GM19035 (cell line): ENCODE results near the gene EPS8.
"Not testable (repeated sequence)": the region's sequence is repeated elsewhere in the genome, so short reads cannot be mapped to it uniquely, and the experiment has no call there.

Experiments used
- ATAC-seq: cut with Tn5 transposase; IDR thresholded peaks from one replicate; pipeline ENCODE4 v1.9.1; 2021; ENCODE audit not compliant: unreplicated experiment

EPS8 gene

GRCh38 chr12:15662303-15662980 is 126.7 kb downstream of the EPS8 start:
- ATAC-seq, result no peak

- no peak for ATAC-seq
Observed at GRCh38 chr12:15651371-15651770, 137.8 kb downstream of the EPS8 start.

DNA sequence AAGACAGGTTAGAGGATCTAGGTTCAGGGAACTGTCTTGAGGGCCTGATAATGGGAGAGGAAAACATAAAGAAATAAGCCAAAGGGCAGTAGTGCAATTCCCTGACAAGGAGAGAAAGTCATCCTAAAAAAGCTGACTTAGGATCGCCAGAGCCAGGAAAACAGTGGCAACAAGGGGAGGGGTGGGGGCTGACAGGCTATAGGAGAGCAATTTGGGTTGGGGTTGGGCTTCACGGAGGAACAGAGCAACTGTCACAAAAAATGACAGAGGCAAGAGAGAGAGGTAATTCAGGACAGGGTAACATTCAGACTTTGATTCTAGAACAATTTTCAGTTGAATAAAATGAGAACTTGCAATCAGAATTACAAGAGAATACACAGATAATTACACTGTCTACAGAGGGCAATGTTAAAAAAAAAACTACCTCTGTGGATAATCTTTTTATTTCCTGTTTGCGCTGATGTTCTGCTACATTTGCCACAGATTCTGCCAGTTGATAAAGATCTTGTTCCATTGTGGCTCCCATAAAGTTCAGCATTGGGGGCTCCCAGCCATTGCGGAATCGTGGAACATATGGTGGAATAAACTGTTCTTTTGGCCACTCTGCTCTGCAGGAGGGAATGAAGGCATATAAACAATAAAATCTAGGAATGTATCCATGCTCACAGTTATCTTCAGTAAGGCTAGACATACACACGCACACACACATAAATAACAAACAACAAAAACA is 138.6 kb downstream of the EPS8 start:
- ATAC-seq, result no peak

GRCh38 chr12:15649347-15649746 is 139.8 kb downstream of the EPS8 start:
- ATAC-seq, result no peak

DNA sequence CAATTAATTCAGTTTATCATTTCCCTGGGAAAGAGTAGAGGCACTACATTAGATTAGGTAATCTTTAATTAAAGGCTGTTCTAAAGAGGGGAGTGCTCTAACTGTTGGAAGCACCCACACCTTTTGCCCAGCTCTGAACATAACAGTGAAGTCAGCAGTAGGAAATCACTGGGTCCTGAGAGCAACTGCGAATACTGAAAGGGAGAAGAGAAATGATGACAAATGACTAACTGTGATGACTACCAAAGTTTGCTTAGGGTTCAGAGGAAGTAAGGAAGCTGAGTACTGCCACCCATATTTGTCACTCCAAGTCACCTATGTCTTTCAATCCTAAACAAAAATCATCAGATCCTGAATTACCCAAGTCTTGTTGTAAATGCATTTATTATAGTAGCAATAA is 140.6 kb downstream of the EPS8 start:
- no peak for ATAC-seq

DNA sequence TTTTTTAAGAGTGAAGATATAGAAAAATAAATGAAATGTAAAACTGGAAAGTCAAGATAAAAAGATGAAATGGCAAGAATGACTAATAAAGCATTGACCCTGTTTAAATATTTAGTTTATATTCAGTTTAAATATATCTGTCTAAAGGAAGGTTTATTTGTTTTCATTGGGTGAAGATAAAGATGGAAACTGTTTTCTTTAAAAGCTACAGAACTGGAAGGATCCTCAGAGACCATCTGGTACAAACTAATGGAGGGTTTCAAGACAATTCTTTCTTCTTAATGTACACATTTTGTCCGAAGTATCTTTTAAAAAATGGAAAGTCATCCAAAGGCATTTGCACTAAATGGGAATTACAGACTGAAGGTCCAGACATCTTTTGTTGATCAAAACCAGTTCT is 142.6 kb downstream of the EPS8 start:
- ATAC-seq, result no peak

GRCh38 chr12:15644700-15645099 is 144.5 kb downstream of the EPS8 start:
- no peak for ATAC-seq

DNA sequence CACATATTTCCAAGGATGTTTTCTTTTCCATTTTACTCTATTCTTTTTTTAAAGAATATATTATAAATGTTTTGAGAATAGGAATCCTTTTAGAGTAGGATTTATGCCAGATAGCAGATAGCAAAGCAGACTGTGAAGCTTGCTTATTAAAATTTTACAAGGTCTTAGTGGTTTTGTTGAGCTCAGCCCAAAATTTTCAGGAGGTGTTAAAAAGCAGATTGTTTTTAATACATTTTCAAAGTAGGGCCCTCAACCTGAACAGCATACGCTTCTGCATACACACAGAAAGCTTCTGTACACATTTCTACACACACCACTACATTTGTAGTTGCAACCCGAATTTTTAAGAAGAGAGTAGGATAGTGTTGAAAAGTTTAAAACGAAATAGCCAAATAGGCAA is 151.0 kb downstream of the EPS8 start:
- ATAC-seq, result no peak

GRCh38 chr12:15636060-15636890 is 152.9 kb downstream of the EPS8 start:
- no peak for ATAC-seq

- ATAC-seq, result no peak
Observed at GRCh38 chr12:15634010-15634683, 155.0 kb downstream of the EPS8 start.

DNA sequence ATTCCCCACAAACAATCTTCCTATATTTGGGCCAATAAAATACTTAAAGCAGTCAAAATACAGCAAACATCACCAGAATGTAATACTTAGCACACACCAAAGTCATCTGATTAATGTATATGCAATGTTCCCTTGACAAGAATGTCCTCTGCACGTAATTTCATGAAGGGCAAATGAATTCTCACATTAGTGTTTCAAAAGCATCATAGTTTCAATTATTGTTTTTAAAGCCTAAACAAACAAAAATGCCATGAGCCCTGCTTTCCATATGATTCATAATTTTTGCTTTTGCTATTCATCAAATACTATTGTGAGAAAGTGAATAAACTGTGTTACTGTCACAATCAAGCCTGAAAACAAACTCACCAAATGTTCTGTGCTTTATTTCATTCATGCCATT is 156.0 kb downstream of the EPS8 start:
- ATAC-seq, result no peak

GRCh38 chr12:15632708-15633107 is 156.5 kb downstream of the EPS8 start:
- ATAC-seq, result no peak

- no peak for ATAC-seq
Observed at GRCh38 chr12:15631007-15631715, 158.0 kb downstream of the EPS8 start.

GRCh38 chr12:15629761-15630160 is 159.4 kb downstream of the EPS8 start:
- no peak for ATAC-seq

DNA sequence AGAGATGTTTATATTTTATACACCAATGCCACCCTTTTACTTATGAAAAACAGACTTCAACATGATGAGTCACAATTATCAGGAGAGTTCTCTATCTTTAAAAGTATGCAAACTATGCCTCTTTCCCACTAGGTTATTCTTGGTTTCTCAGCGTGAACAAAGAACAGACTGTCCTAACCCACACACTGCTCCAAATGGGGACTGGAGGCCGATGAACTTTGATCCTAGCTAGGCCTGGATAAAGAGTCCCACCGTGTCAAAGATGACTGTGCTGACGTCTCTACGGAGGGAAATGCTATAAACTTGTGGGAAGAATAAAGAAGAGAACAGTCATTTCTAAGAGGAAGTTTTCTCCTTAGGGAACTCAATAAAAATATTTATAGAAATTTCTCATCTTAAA is 160.1 kb downstream of the EPS8 start:
- no peak for ATAC-seq

DNA sequence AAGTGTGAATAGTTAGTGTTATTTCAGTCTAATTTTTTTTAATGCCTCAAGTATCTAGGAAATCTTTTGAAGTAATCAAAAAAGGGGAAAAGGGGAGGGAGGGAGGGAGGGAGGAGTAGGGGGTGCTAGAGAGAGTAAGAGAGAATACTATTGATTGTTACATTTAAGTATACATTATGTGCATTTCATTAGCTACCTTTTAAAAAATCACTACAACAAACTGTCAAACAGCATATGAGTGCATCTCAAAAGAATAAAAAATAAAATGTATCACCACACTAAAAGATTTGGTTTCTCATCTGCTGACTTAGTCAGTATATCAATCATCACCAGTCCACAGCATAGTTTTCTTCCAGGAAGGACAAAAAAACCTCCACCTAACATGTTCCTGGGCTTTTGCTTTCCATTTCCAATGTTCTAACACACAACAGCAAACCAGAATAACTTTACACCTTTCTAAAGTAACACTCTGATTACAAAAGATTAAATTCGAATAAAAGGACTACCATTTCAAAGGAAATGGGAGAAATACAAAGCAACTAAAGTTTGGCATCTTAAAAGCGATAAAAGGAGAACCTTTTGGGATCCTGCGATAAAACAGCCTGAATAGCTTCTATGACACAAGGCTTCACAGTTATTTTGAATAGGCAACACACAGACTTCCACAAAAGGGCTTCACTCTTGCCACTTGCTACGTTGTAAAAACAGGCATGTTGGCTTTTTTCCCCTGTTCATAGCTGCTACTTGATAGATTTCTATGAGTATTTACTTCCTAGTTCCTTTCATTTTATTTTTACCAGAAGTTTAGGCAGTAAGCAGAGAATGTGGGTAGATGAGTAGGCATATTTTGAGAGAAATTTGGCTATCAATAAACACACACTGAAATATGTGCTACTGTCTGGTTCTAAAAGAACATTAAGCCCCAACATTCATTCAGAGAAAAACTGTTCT is 160.9 kb downstream of the EPS8 start:
- no peak for ATAC-seq

DNA sequence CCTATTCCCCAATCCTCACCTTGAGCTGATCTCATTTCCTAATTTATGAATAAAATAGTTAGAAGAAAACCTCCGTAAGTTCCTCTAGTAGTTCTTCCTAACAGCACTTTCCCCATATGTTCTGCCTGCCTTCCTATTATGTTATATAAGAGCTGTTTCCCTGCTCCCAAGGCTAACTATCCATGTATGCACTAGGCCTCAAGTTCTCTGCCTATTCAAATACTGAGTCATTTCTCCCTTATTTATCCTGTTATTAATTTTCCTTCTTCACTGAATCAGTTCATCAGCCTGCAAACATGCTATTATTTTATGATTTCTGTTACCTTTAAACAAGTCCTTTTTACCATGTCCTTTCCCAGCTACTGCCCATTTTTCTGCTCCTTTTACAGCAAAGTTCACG is 164.1 kb downstream of the EPS8 start:
- no peak for ATAC-seq

DNA sequence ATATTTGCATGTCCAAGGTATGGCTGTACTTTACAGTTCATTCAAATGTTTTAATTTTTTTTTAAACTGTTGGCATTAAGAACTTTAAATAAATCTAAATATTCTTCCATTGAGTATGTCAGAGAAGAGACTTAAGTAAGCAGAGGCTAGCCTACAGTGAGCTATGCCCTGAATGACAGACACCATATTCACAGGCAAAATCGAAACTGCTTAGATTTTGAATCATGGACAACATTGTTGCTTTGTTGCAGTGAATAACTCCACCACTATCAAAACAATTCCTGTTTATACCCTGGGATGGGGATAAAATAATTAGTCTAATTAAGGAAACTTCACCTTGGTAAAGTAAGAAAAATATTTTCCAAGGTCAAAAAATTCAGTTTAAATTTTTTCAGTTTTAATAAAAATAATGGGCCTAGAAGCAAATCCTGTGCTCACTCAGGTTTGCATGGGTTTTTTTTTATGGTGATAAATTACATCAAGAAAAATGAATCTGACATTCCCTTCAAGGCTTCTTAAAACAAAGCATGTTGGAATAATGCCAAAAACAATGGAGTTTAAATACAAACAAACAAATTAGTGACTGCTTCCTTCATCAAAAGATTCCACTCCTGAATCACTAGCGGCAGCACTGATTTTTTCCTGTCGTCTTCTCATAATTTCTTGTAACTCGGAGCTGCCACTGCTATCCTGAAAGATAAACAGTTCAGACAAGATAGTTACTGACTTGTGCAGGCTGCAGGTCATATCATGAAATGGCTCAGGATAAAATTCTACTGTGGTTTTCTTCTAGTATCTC is 168.2 kb downstream of the EPS8 start:
- no peak for ATAC-seq

DNA sequence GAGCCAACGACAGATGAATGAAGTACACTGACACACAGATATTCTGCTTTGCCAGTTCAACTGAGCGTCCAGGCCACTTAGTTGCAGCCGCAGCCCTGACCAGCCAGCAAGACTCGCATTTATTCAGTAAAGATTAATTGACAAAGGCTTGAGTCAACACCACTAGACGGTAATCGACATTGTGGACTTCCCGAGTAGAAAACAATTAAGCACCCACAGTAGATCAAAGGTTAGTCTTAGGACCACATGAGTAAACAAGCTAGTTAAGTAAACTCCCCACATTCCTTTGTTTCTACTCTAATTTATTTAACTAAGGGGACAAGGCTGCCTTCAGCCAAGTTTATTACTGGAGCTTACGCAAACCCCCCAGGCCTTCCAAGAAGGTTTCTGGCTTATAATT is 172.7 kb downstream of the EPS8 start:
- not testable (repeated sequence) for ATAC-seq
